Measurements from ENCODE around the gene TH.

TH gene

DNA sequence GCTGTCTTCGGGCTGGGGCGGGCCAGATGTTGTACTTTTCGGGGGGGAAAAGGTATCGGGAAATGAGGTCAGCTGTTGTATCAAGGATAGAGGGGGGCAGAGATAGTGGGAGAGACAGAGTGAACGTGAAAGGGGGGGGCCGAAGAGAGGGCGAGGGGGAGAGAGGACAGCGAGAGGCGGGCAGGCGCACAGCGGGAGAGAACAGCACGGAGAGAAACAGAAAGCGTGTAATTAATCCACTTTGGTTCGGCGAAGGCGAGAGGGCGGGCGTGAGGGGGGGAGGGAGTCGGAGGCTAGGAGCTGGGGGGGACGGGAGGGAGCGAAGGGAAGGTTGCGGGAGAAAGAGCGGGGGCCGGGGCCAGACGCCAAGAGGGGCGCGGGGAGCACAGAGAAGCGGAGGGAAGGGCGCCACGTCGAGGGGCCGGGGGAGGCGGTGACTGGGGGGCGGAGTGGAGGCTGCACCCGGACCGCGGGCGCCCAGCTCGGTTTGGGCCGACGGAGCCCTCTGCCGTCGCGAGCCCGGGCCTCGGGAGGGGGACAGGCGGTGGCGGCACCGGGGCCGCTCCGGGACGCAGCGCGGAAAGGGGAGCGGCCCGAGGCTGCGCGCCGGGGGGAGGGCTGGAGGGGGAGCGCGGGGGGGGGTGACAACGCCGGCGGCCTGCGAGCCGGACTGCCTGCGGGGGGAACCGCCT lies 33.0 kb downstream of the TH start:
- in situ Hi-C loops (cut with HindIII; ENCODE audit: low sequenced_read_pairs): no loop called here
- TF ChIP-seq, protein P1, sequence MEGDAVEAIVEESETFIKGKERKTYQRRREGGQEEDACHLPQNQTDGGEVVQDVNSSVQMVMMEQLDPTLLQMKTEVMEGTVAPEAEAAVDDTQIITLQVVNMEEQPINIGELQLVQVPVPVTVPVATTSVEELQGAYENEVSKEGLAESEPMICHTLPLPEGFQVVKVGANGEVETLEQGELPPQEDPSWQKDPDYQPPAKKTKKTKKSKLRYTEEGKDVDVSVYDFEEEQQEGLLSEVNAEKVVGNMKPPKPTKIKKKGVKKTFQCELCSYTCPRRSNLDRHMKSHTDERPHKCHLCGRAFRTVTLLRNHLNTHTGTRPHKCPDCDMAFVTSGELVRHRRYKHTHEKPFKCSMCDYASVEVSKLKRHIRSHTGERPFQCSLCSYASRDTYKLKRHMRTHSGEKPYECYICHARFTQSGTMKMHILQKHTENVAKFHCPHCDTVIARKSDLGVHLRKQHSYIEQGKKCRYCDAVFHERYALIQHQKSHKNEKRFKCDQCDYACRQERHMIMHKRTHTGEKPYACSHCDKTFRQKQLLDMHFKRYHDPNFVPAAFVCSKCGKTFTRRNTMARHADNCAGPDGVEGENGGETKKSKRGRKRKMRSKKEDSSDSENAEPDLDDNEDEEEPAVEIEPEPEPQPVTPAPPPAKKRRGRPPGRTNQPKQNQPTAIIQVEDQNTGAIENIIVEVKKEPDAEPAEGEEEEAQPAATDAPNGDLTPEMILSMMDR (IDR thresholded peaks at IDR 0.05; ENCODE audit: low read depth, low read length, missing control alignments): no peak
- peak overlapping the region; percentile 44 for H3K4me3 ChIP-seq (ENCODE audit: low read depth, low read length)
- no peak for DNase-seq (ENCODE audit: low read depth)

DNA sequence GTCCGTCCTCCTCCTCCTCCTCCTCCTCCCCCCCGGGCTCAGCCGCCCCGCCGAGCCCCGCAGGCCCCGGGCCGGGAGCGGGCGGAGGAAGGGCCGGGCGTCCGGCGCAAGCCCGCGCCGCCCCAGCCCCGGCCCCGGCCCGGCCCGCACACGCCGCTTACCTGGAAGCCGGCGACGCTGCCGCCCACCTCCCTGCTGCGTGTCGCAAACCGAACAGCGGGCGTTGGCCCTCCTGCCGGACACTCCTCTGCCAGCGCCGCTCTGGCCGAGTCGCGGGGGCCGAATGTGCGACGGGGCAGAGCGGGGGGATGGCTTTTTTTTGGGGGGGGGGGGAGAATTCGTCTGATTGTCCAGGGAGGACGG lies 33.6 kb downstream of the TH start:
- DNase-seq (ENCODE audit: low read depth): no peak
- TF ChIP-seq, protein P1 (IDR thresholded peaks at IDR 0.05; ENCODE audit: low read depth, low read length, missing control alignments): no peak
- in situ Hi-C loops (cut with HindIII; ENCODE audit: low sequenced_read_pairs): no loop called here
- peak overlapping the region; percentile 44 for H3K4me3 ChIP-seq (ENCODE audit: low read depth, low read length)

DNA sequence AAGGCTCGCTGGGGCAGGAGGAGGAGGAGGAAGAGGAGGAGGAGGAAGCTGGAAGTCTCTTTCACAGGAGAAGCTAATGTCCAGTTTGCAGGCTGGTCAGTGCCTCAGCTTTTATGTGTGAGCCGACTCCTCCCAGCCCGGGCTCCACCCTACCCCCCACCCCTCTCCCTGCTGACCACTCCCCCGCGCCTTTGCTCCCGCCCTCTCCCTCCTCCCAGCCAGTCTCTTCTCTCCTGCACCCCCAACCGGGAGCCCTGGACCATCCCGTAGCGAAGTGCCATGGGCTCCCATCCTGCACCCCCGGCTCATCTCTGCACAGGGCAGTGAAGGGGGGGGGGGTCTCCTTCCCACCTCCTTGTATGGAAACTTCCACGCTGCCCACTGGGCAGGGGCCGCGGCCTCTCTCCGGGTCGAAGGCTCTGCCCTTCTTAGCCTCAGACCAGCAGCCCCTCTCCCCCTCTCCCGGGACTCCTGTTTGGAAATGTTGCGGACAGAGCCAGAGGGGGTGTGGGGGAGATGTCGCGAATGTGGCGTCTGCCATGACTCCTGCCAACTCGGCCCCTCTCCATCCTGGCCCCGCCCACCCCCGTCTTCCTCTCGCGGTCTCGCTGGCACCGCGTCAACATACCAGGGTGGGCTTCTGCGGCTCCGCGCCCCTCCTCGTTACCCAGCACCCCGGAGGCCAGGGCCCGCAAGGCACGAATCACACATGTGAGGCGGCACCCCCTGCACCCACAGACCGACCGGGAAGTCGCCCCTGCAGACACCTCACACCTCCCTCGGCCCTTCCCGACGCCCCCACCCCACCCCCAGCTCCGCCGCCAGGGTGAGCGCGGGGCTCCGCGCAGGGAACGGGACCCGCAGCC lies 34.2 kb downstream of the TH start:
- H3K4me3 ChIP-seq (ENCODE audit: low read depth, low read length): peak overlapping the region; percentile 44
- TF ChIP-seq, protein P1 (IDR thresholded peaks at IDR 0.05; ENCODE audit: low read depth, low read length, missing control alignments): no peak
- in situ Hi-C loops (cut with HindIII; ENCODE audit: low sequenced_read_pairs): no loop called here
- DNase-seq (ENCODE audit: low read depth): peak; percentile 50

DNA sequence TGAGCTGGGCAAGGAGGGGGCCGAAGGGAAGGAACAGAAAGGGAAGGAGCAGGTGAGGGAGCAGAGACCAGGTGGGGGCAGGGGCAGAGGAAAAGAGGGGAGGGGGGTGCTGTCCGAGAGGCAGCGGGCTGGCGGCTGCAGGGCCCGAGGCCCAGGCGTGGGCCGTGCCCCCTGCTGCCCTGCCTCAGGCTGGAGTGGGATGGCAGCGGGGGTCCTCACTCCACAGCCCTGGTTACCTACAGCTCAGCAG lies 34.7 kb downstream of the TH start:
- no peak for DNase-seq (ENCODE audit: low read depth)
- in situ Hi-C loops (cut with HindIII; ENCODE audit: low sequenced_read_pairs): no loop called here
- TF ChIP-seq, protein P1 (IDR thresholded peaks at IDR 0.05; ENCODE audit: low read depth, low read length, missing control alignments): no peak
- peak overlapping the region; percentile 44 for H3K4me3 ChIP-seq (ENCODE audit: low read depth, low read length)

DNA sequence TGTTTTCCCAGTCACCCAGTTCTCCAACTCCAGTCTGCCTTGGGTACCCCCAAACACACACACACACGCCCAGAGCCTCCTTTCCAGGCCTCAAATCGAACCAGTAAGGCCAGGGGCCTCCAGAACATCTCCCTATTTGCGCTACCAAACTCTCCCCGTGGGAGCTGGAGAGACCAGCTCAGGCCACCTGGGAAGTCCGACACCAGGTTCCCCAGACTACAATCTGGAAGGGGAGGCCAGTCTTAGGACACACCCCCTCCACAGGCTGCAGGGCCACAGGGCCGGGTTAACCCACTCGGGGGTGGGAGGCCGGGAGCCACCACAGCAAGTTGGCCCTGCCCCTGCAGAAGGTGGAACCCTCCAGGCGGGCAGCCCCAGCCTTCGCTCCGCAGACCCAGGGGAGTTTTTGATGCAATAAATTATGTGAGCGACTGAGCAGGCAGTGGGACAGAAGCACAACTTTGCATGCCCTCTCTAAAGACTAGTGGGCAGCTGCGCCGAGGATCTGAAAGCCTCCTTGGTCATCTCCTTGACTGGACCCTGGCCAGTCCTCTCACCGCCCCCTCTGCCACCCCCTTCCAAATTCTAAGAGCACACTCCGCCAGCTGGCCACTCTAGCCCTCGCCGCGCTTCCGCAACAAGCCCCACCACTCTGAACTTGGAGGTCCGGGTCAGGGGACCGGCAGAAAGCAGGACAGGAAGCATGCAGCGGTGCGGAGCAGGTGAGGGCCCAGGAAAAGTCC lies 35.2 kb downstream of the TH start:
- H3K4me3 ChIP-seq (ENCODE audit: low read depth, low read length): peak overlapping the region; percentile 44
- TF ChIP-seq, protein P1 (IDR thresholded peaks at IDR 0.05; ENCODE audit: low read depth, low read length, missing control alignments): no peak
- no peak for DNase-seq (ENCODE audit: low read depth)

DNA sequence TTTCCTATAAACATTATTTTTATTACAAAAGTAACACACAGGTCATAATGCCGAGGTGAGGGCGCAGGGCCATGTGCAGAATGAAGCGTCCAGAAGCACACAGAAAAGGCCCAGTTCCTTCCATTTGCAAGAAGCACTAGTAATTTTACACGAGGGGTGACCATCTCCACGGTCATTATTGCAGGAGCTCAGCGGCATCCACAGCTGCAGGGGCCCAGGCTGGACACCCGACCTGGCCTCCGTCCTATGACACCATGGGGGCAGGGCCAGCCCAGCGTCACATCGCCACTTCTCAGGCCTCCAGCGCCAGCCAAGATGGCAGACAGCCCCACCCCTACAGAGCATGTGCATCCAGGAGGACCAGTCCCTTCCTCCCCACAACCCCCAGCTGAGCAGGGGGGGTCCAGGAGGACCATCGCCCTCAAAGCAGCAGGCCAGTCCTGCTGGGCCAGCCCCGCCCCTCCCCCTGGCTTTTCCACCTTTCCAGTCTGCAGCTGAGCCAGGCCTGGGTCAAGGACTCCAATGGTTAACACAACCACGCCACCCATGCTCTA lies 35.9 kb downstream of the TH start:
- peak overlapping the region; percentile 44 for H3K4me3 ChIP-seq (ENCODE audit: low read depth, low read length)
- TF ChIP-seq, protein P1 (IDR thresholded peaks at IDR 0.05; ENCODE audit: low read depth, low read length, missing control alignments): no peak
- DNase-seq (ENCODE audit: low read depth): no peak
- in situ Hi-C loops (cut with HindIII; ENCODE audit: low sequenced_read_pairs): no loop called here

More for the DNA sequence above, 35.2 kb downstream of the TH start:
- in situ Hi-C loops (cut with HindIII; ENCODE audit: low sequenced_read_pairs): no loop called here

All from astrocyte of the cerebellum (primary cell).